NB4 (cell line): Measurements from ENCODE around the gene TNNC1.

Experiments used
- DNase-seq: peaks from one replicate; pipeline ENCODE4 v3.0.0; 2010; ENCODE audit warnings: low read depth
- H3K4me3 ChIP-seq: one replicate; pipeline ENCODE4 v1.5.1; 2011; ENCODE audit warnings: mild to moderate bottlenecking, low read depth, low read length, moderate library complexity
- MYC ChIP-seq: IDR thresholded peaks from 2 replicates; pipeline ENCODE4 v1.6.1; 2011; ENCODE audit warnings: low read depth, low read length
- POLR2A ChIP-seq: IDR thresholded peaks from 2 replicates; pipeline ENCODE4 v1.6.1; 2011; ENCODE audit warnings: mild to moderate bottlenecking; ENCODE audit not compliant: insufficient read length; ENCODE audit errors: extremely low read depth
- TF ChIP-seq, protein P1 (sequence below): IDR thresholded peaks from one replicate; pipeline ENCODE4 v1.5.1; 2012; ENCODE audit warnings: low read depth, low read length
- TF ChIP-seq, protein P2 (sequence below): IDR thresholded peaks from 2 replicates; pipeline ENCODE4 v1.6.1; 2011; ENCODE audit warnings: low read depth, low read length

The TNNC1 gene

DNA sequence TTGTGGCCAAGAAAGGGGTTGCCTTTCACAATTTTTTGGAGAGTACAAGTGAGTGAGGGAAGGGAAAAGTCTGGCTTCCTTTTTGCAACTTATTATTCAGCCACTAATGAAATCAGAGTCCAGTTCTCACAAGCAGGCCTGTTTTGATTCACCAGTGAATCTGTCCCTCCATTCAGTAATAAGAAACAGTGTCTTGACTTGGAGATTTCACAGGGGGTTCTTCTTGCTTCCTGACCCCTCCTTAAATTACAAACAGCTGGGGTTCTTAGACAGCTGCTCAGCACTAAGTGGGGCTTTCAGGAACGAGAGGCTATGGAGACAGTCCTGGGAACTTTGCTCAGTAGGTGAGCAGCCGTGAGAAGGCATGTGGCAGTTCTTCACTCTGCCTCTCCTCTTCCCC lies 33.5 kb downstream of the TNNC1 start:
- DNase-seq = no peak
- TF ChIP-seq, protein P1, sequence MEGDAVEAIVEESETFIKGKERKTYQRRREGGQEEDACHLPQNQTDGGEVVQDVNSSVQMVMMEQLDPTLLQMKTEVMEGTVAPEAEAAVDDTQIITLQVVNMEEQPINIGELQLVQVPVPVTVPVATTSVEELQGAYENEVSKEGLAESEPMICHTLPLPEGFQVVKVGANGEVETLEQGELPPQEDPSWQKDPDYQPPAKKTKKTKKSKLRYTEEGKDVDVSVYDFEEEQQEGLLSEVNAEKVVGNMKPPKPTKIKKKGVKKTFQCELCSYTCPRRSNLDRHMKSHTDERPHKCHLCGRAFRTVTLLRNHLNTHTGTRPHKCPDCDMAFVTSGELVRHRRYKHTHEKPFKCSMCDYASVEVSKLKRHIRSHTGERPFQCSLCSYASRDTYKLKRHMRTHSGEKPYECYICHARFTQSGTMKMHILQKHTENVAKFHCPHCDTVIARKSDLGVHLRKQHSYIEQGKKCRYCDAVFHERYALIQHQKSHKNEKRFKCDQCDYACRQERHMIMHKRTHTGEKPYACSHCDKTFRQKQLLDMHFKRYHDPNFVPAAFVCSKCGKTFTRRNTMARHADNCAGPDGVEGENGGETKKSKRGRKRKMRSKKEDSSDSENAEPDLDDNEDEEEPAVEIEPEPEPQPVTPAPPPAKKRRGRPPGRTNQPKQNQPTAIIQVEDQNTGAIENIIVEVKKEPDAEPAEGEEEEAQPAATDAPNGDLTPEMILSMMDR = no peak
- TF ChIP-seq, protein P2, sequence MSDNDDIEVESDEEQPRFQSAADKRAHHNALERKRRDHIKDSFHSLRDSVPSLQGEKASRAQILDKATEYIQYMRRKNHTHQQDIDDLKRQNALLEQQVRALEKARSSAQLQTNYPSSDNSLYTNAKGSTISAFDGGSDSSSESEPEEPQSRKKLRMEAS = no peak
- TF ChIP-seq POLR2A = no peak
- no peak for TF ChIP-seq MYC
- no peak overlapping the region for H3K4me3 ChIP-seq

DNA sequence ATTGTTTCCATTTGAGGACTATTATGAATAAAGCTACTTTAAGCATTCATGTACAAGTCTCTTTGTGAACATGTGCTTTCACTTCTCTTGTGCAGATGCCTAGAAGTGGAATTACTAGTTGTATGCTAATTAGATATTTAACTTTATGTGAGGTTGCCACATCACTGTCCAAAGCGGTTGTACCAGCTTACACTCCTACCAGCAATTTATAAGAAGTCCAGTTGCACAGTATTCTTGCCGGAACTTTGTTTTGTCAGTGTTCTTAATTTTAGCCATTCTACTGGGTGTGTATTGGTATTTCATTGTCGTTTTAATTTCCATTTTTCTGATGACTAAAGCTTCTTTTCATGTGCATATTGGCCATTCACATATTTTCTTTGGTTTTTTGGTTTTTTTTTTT lies 38.0 kb downstream of the TNNC1 start:
- no peak overlapping the region for H3K4me3 ChIP-seq
- DNase-seq = no peak
- TF ChIP-seq MYC = no peak
- no peak for TF ChIP-seq POLR2A
- TF ChIP-seq, protein P2 = no peak
- TF ChIP-seq, protein P1 = no peak

DNA sequence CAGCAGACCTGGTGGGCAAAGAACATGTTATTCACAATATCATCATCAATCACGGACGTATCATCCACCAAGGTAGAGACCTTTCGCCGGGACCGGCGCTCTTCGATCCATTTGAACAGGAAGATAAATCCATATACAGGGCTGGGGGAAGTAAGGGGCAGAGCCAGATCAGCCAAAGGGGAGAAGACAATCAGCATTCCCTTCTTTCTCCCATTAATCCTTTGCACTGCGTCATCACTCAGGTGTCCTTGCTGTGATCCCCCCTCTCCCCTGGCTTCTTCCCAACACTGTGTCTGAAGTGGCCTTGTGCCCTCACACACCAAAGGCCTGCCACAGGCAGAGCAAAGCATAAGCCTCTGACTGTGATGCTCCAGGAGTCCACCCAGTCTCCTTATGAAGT lies 45.4 kb downstream of the TNNC1 start:
- TF ChIP-seq POLR2A (no peak), MYC (no peak)
- TF ChIP-seq, protein P1 = no peak
- TF ChIP-seq, protein P2 = no peak
- no peak for DNase-seq
- H3K4me3 ChIP-seq = peak overlapping the region; percentile 80

DNA sequence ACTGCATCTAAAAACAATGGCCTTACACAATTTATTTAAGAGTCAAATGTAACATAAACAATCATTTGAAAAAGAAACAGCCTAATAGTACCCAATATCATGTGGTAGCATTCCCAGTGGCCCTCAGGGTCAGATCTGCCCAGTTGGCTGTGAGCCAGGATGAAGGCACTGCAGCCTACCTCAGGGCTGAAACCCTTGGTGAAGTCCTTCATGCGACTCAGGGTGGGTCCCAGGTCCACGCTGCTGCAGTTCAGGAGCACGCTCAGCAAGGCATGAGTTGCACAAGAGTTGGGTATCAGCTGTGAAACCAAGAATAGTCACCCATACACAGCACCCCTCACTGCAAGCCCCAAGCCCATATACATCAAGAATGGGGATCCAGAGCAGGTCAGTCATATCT lies 46.1 kb downstream of the TNNC1 start:
- no peak for TF ChIP-seq POLR2A
- TF ChIP-seq, protein P1 = no peak
- TF ChIP-seq, protein P2 = no peak
- H3K4me3 ChIP-seq = peak overlapping the region; percentile 21
- no peak for DNase-seq

DNA sequence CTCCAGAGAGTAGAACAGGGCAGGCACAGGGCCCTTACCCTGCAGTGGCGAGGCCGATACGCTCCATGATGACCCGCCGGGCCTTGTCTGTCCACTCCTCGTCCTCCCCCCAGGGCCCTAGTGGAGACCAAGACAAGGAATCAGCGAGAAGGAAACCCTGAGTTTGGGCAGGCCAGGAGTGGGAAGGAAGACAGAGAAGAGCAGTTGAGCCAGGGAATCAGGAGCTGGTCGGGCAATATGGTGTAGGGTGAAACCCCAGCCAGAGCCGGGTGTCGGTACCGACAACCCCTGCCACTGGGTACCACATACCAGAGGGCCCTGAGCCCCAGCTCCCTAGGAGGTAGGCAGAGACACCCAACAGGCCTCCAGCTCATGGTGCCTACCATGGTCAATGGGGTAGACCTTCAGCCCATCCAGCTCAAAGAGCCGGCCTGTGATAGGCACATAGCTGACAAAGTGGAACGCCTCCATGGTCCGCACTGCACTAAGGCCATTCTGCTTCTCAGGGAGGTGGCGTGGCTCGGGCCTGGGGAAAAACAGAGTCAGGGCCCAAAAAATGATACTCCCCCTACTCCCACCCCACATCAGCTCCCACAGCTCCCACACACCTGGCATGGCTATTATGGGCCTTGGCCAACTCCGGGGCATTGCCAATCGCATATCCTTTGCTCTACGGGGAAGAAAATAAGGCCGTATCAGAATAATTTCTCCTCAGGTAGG lies 46.9 kb downstream of the TNNC1 start:
- no peak overlapping the region for H3K4me3 ChIP-seq
- TF ChIP-seq POLR2A = no peak
- TF ChIP-seq, protein P1 = no peak
- no peak for TF ChIP-seq MYC
- TF ChIP-seq, protein P2 = no peak
- no peak for DNase-seq
